GM12873 (cell line): ENCODE data around the gene MRPS25.

Experiments used
- CTCF ChIP-seq: IDR thresholded peaks from 2 replicates; pipeline ENCODE4 v1.5.1; 2012; ENCODE audit warnings: low read depth, mild to moderate bottlenecking, moderate library complexity, low read length, control low read depth; ENCODE audit not compliant: insufficient read depth; ENCODE audit errors: missing control alignments

MRPS25 gene

DNA sequence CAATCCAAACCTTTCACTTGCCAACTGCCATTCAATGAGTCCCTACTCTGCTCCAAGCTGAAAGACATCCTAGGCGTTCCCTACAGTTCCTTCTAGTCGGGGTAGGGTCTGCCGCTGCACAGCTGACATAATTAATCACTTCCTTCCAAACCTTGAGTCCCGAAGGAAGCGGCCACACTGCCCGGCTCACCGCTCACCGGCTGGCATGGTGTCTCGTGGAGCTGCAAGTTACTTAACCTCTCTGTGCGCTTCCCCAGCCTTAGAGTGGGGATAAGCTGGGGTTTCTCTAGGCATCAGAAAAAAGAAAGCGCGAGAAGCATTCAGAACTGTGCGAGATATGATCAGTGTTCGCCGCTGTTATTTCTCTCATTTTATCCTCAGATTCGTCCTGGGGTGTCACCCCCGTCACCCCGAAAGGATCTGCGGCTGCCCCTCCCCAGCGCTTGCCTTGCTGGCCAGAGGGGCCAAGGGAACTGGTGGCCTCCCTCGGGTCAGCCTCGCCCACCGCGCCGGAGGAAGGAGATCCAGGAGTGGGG lies 748 bp downstream of the MRPS25 start:
- TF ChIP-seq CTCF, result no peak

DNA sequence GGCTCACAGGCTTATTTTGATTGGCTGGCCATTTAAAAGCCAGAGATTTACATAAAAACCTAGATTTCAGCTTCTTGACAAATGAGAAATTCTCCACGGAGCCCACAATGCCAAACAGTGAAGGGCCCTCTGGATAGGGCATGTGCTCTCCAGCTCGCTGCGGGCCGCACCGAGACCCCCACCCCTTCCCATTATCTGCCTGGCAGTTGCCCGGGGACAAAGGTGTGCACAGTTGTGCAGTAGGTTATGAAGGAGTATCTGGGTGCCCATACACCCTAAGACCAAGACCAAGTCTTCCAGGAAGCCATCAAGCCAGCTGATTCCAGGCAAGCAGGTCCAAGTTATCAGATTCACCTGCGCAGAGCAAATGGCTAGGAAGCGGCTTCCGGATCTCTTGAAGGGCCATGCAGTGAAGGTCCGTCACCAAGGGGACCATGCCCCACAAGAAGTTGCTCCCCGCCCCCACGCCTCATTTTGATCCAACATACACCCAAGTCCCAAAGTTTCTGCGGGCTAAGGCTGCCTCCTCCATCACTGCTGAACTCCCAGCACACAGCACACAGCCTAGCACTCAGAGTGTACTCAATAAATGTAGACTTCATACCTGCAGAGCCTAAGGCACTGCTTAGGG lies 1.3 kb downstream of the MRPS25 start:
- no peak for TF ChIP-seq CTCF

DNA sequence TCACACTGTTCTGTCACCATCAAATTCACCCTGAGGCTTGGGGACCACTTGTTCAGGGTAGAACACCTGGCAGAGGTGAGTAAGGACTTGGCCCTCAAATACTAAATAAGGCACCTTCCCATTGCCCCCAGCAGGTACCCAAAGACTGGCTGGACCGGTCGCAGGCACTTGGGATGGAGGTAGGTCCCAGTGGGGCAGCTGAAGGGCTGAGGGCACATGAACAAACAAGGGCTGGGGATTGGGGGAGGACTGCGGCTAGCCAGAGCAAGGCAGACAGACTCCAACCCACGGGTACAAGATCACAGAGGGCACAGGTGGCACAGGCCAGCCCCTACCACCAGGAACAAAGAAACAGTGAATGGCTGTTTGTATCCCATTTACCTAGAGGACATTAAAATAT lies 1.9 kb downstream of the MRPS25 start:
- no peak for TF ChIP-seq CTCF

GRCh38 chr3:15060029-15060428 lies 5.1 kb downstream of the MRPS25 start:
- no peak for TF ChIP-seq CTCF

- no peak for TF ChIP-seq CTCF
Measured at GRCh38 chr3:15056676-15057404, 8.3 kb downstream of the MRPS25 start.

DNA sequence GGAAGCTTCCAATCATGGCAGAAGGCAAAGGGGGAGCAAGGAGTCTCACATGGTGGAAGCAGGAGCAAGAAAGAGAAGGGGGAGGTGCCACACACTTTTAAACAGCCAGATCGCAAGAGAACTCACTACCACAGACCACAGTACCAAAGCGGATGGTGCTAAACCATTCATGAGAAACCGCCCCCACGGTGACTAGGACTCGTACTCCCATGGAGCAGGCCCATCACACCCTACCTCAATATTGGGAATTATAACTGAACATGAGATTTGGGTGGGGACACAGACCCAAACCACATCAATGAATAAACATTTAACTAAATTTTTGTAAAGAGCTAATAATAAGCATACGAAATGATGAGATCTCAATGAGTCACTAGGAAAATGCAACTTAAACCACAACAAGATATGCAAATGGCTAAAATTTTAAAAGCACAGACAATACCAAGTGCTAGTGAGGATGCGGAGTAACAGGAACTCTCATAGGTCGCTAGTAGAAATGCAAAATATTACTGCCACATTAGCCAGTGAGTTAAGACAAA lies 10.0 kb downstream of the MRPS25 start:
- no peak for TF ChIP-seq CTCF

DNA sequence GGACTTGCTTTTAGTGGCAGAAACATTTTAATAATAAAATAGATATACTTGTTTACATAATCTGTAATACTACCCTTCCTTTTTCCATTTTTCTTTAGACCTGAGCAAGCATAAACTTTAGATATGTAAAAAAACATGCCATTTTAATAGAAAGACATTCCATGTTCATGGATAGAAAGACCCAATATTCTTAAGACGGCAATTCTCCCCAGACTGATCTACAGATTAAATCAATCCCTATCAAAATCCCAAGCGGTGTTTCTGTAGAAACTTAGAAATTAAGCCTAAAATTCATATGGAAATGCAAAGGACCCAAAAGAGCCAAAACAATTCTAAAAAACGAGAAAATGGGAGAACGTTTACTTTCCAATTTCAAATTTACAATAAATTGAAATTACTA lies 11.6 kb downstream of the MRPS25 start:
- no peak for TF ChIP-seq CTCF
